H9 (cell line): ENCODE measurements around the gene VWA8. TPM values are rescaled to one million over a fixed set of nuclear protein-coding genes. Genes with fewer than 3 reads are reported as not detected.

Experiments
- DNase-seq: peaks from one replicate; pipeline ENCODE4 v3.0.0-alpha.2; 2017
- H2AFZ ChIP-seq: one replicate; pipeline ENCODE4 v1.6.1; 2013; ENCODE audit warnings: mild to moderate bottlenecking, low read length, control low read depth, moderate library complexity
- H2AK5ac ChIP-seq: 2 replicates; pipeline ENCODE4 v1.6.1; 2013; ENCODE audit warnings: low read length, control low read depth, mixed read lengths; ENCODE audit not compliant: insufficient read length
- H2BK120ac ChIP-seq: one replicate; pipeline ENCODE4 v1.6.1; 2013; ENCODE audit warnings: low read depth, mild to moderate bottlenecking, low read length, control low read depth, inconsistent platforms; ENCODE audit not compliant: poor library complexity, severe bottlenecking
- H2BK12ac ChIP-seq: 2 replicates; pipeline ENCODE4 v1.6.1; 2013; ENCODE audit warnings: low read length, control low read depth, mixed read lengths, low read depth; ENCODE audit not compliant: insufficient read length
- H2BK15ac ChIP-seq: 2 replicates; pipeline ENCODE4 v1.6.1; 2013; ENCODE audit warnings: low read depth, low read length, control low read depth
- H2BK20ac ChIP-seq: one replicate; pipeline ENCODE4 v1.6.1; 2013; ENCODE audit warnings: low read depth, mild to moderate bottlenecking, low read length, control low read depth, inconsistent platforms; ENCODE audit not compliant: poor library complexity, severe bottlenecking
- H2BK5ac ChIP-seq: 2 replicates; pipeline ENCODE4 v1.6.1; 2013; ENCODE audit warnings: low read length, control low read depth, mixed read lengths; ENCODE audit not compliant: insufficient read length
- H3K14ac ChIP-seq: 2 replicates; pipeline ENCODE4 v1.6.1; 2013; ENCODE audit warnings: low read length, control low read depth; ENCODE audit not compliant: insufficient read depth
- H3K18ac ChIP-seq: 2 replicates; pipeline ENCODE4 v1.6.1; 2013; ENCODE audit warnings: low read depth, mild to moderate bottlenecking, mixed read lengths, low read length, control low read depth; ENCODE audit not compliant: insufficient read length
- H3K23ac ChIP-seq: 2 replicates; pipeline ENCODE4 v1.6.1; 2013; ENCODE audit warnings: low read length, control low read depth, mixed read lengths, low read depth; ENCODE audit not compliant: insufficient read length
- H3K23me2 ChIP-seq: 2 replicates; pipeline ENCODE4 v1.6.1; 2013; ENCODE audit warnings: low read depth, mild to moderate bottlenecking, mixed read lengths, low read length, control low read depth; ENCODE audit not compliant: insufficient read length, poor library complexity, severe bottlenecking
- H3K27ac ChIP-seq: 2 replicates; pipeline ENCODE4 v1.5.1; 2013; ENCODE audit warnings: low read length, control low read depth, mixed read lengths, low read depth; ENCODE audit not compliant: insufficient read length
- H3K27me3 ChIP-seq: 2 replicates; pipeline ENCODE4 v1.6.1; 2013; ENCODE audit warnings: low read length, control low read depth, inconsistent platforms; ENCODE audit not compliant: insufficient read depth
- H3K4ac ChIP-seq: 2 replicates; pipeline ENCODE4 v1.6.1; 2013; ENCODE audit warnings: low read depth, mild to moderate bottlenecking, control low read depth, inconsistent platforms, low read length, moderate library complexity
- H3K4me1 ChIP-seq: 2 replicates; pipeline ENCODE4 v1.6.1; 2013; ENCODE audit warnings: low read length, control low read depth, inconsistent platforms; ENCODE audit not compliant: insufficient read depth
- H3K4me2 ChIP-seq: 2 replicates; pipeline ENCODE4 v1.6.1; 2013; ENCODE audit warnings: low read length, control low read depth, mixed read lengths; ENCODE audit not compliant: insufficient read length, insufficient read depth
- H3K56ac ChIP-seq: 2 replicates; pipeline ENCODE4 v1.6.1; 2013; ENCODE audit warnings: low read depth, mild to moderate bottlenecking, mixed read lengths, low read length, control low read depth; ENCODE audit not compliant: insufficient read length
- H3K79me1 ChIP-seq: 2 replicates; pipeline ENCODE4 v1.6.1; 2013; ENCODE audit warnings: low read depth, mild to moderate bottlenecking, moderate library complexity, low read length, control low read depth, inconsistent platforms; ENCODE audit not compliant: insufficient read depth, poor library complexity, severe bottlenecking
- H3K79me2 ChIP-seq: 2 replicates; pipeline ENCODE4 v1.6.1; 2013; ENCODE audit warnings: low read length, control low read depth, inconsistent platforms; ENCODE audit not compliant: insufficient read depth
- H3K9ac ChIP-seq: 2 replicates; pipeline ENCODE4 v1.6.1; 2013; ENCODE audit warnings: low read length, control low read depth, mixed read lengths; ENCODE audit not compliant: insufficient read length; ENCODE audit errors: extremely low read depth
- H3K9me3 ChIP-seq: one replicate; pipeline ENCODE4 v1.6.1; 2013; ENCODE audit warnings: low read depth, low read length, inconsistent platforms; ENCODE audit not compliant: control insufficient read depth
- H3T11ph ChIP-seq: one replicate; pipeline ENCODE4 v1.6.1; 2013; ENCODE audit warnings: mild to moderate bottlenecking, low read length, control low read depth, inconsistent platforms
- H4K20me1 ChIP-seq: one replicate; pipeline ENCODE4 v1.6.1; 2013; ENCODE audit not compliant: control insufficient read depth, insufficient read length, insufficient read depth
- H4K5ac ChIP-seq: 2 replicates; pipeline ENCODE4 v1.6.1; 2013; ENCODE audit warnings: low read depth, mild to moderate bottlenecking, mixed read lengths, low read length, control low read depth; ENCODE audit not compliant: insufficient read length
- H4K8ac ChIP-seq: replicated peaks from 2 replicates; pipeline ENCODE4 v1.6.1; 2013; ENCODE audit warnings: low read length, control low read depth, mixed read lengths, low read depth; ENCODE audit not compliant: insufficient read length
- H4K91ac ChIP-seq: 2 replicates; pipeline ENCODE4 v1.6.1; 2013; ENCODE audit warnings: low read depth, mild to moderate bottlenecking, moderate library complexity, mixed read lengths, low read length, control low read depth; ENCODE audit not compliant: insufficient read length
- H3K27ac Mint-ChIP-seq, 3 experiments: 2 replicates in 2 of 3; 3 replicates in 1 of 3; pipeline ENCODE4 v1.8.0; 2020 to 2021; ENCODE audit warnings: mixed read lengths in 3 of 3, mild to moderate bottlenecking in 1 of 3, moderate library complexity in 1 of 3
- H3K27me3 Mint-ChIP-seq: 2 replicates; pipeline ENCODE4 v1.8.0; 2021; ENCODE audit warnings: low read depth, mild to moderate bottlenecking, moderate library complexity, mixed read lengths
- H3K36me3 Mint-ChIP-seq, 3 experiments: 2 replicates in 2 of 3; 3 replicates in 1 of 3; pipeline ENCODE4 v1.8.0; 2020 to 2021; ENCODE audit warnings: low read depth in 3 of 3, mixed read lengths in 3 of 3; ENCODE audit not compliant: insufficient read depth in 1 of 3
- H3K4me1 Mint-ChIP-seq, 2 experiments: 2 replicates each; pipeline ENCODE4 v1.8.0; 2020; ENCODE audit warnings: mixed read lengths in 2 of 2
- H3K4me3 Mint-ChIP-seq, 2 experiments: 2 replicates in 1 of 2; 3 replicates in 1 of 2; pipeline ENCODE4 v1.8.0; 2020 to 2021; ENCODE audit warnings: mild to moderate bottlenecking in 2 of 2, mixed read lengths in 2 of 2, moderate library complexity in 1 of 2
- H3K9me3 Mint-ChIP-seq, 2 experiments: 2 replicates in 1 of 2; 3 replicates in 1 of 2; pipeline ENCODE4 v1.8.0; 2020; ENCODE audit warnings: mild to moderate bottlenecking in 2 of 2, mixed read lengths in 2 of 2, moderate library complexity in 1 of 2
- WGBS: extraction: QIAGEN DNeasy Blood & Tissue Kit; methylation state at CpG from one replicate; pipeline ENCODE4 v1.1.7; 2013; ENCODE audit warnings: missing lambda C conversion rate, low lambda C conversion rate, mixed read lengths; ENCODE audit not compliant: insufficient read length; ENCODE audit errors: extremely low coverage; 5-methylcytosine and 5-hydroxymethylcytosine counted together
- total RNA-seq: library from RNA; stranded (reverse); gene quantifications from 2 replicates; pipeline ENCODE4 v1.2.1, GENCODE V29; 2021
- TF ChIP-seq, protein P1 (sequence below): fragments of 200-600 bp; sonication (generic); conservative IDR thresholded peaks from 3 replicates; pipeline ENCODE4 v1.8.0; 2021; ENCODE audit warnings: antibody characterized with exemption, mild to moderate bottlenecking

The VWA8 gene
- total RNA-seq, 1 experiment from 2014 or later, result 17.4 TPM

DNA sequence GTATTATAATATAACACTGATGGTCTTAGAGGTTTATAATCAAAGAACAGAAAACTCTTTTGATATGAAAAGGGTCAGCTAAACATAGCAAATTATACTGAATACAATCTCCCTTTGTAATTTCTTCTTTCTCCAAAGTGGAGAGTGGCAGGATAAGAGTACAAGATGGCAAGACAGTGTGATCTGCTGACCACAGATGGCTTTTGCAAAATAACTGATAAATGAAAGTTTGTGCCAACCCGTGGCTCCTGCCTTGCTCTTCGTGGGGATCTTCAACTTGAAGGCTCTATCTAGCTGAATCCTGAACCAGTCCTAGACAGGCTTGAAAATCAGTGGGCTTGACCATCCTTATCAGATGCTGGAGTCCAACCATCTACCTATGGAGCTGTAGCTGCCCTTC, 185.7 kb downstream of the VWA8 start:
- no peak overlapping the region for H3K14ac ChIP-seq
- no peaks in the 10 kb centered on the region for H3K27me3 ChIP-seq
- H3K79me1 ChIP-seq, result no peaks in the 10 kb centered on the region
- no peak overlapping the region for H3K4ac ChIP-seq
- no peak overlapping the region for H3K56ac ChIP-seq
- no peak overlapping the region for H4K8ac ChIP-seq
- TF ChIP-seq, protein P1, sequence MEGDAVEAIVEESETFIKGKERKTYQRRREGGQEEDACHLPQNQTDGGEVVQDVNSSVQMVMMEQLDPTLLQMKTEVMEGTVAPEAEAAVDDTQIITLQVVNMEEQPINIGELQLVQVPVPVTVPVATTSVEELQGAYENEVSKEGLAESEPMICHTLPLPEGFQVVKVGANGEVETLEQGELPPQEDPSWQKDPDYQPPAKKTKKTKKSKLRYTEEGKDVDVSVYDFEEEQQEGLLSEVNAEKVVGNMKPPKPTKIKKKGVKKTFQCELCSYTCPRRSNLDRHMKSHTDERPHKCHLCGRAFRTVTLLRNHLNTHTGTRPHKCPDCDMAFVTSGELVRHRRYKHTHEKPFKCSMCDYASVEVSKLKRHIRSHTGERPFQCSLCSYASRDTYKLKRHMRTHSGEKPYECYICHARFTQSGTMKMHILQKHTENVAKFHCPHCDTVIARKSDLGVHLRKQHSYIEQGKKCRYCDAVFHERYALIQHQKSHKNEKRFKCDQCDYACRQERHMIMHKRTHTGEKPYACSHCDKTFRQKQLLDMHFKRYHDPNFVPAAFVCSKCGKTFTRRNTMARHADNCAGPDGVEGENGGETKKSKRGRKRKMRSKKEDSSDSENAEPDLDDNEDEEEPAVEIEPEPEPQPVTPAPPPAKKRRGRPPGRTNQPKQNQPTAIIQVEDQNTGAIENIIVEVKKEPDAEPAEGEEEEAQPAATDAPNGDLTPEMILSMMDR, result no peak
- Mint-ChIP-seq H3K4me1 (peaks cover 5 to 7% of the 10 kb centered on the region in 2 experiments; a peak in 3 of 4 replicates), H3K27ac (no peak overlapping the region), H3K27me3 (no peaks in the 10 kb centered on the region), H3K4me3 (no peak overlapping the region), H3K9me3 (no peaks in the 10 kb centered on the region), H3K36me3 (no peaks in the 10 kb centered on the region)
- no peaks in the 10 kb centered on the region for H3K23me2 ChIP-seq
- H2AK5ac ChIP-seq, result no peak overlapping the region
- H2BK120ac ChIP-seq, result no peak overlapping the region
- no peaks in the 10 kb centered on the region for H4K20me1 ChIP-seq
- H3K9ac ChIP-seq, result no peak overlapping the region
- no peak overlapping the region for H2BK5ac ChIP-seq
- no peaks in the 10 kb centered on the region for H3K9me3 ChIP-seq
- H2BK20ac ChIP-seq, result no peak overlapping the region
- no peak overlapping the region for H3K18ac ChIP-seq
- H2BK12ac ChIP-seq, result no peak overlapping the region
- H3K4me1 ChIP-seq, result no peaks in the 10 kb centered on the region
- H3K4me2 ChIP-seq, result no peak overlapping the region
- no peaks in the 10 kb centered on the region for H3K79me2 ChIP-seq
- no peak overlapping the region for H4K91ac ChIP-seq
- H3T11ph ChIP-seq, result no peak overlapping the region
- H3K27ac ChIP-seq, result no peak overlapping the region
- H2AFZ ChIP-seq, result no peak overlapping the region
- no peak overlapping the region for H2BK15ac ChIP-seq
- H4K5ac ChIP-seq, result no peak overlapping the region
- no peak overlapping the region for H3K23ac ChIP-seq
- no CpG with 5 or more reads among the region's 2 CpGs for WGBS
- DNase-seq, result no peak
